ENCODE data around the gene IDI2.
"Not testable (repeated sequence)": the region's sequence is repeated elsewhere in the genome, so short reads cannot be mapped to it uniquely, and the experiment has no call there.

Gene IDI2

DNA sequence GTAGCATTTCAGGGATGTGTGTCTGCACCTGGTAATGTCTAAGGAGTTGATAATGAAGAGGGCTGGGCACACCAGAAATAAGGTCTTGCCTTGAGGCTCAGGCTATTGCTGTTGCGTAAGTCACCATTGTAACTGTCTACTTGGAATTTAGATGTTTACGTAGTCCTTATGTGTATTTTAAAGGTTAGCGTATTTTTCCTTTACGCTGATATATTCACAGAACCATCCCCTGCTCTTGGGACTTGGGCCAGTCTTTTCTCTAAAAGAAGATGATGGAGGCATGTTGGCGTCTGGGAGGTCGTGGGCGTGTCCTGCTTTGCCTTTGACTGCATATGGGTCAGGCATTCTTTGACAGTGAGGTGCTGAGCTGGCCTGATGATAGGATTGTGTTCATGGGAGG, 45.3 kb upstream of the IDI2 start:
- no peak for TF ChIP-seq EZH2 (IDR thresholded peaks at IDR 0.05; ENCODE audit: borderline replicate concordance, low read length)
- TF ChIP-seq, protein P1, sequence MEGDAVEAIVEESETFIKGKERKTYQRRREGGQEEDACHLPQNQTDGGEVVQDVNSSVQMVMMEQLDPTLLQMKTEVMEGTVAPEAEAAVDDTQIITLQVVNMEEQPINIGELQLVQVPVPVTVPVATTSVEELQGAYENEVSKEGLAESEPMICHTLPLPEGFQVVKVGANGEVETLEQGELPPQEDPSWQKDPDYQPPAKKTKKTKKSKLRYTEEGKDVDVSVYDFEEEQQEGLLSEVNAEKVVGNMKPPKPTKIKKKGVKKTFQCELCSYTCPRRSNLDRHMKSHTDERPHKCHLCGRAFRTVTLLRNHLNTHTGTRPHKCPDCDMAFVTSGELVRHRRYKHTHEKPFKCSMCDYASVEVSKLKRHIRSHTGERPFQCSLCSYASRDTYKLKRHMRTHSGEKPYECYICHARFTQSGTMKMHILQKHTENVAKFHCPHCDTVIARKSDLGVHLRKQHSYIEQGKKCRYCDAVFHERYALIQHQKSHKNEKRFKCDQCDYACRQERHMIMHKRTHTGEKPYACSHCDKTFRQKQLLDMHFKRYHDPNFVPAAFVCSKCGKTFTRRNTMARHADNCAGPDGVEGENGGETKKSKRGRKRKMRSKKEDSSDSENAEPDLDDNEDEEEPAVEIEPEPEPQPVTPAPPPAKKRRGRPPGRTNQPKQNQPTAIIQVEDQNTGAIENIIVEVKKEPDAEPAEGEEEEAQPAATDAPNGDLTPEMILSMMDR (IDR thresholded peaks at IDR 0.05; ENCODE audit: low read length), result no peak
- no peaks in the 10 kb centered on the region for H3K9me3 ChIP-seq (ENCODE audit: low read length)
- no peak overlapping the region for H2AFZ ChIP-seq (ENCODE audit: low read length)
- H3K27ac ChIP-seq (ENCODE audit: low read depth, low read length, poor library complexity, severe bottlenecking), result no peak overlapping the region
- no peaks in the 10 kb centered on the region for H3K27me3 ChIP-seq (ENCODE audit: insufficient read depth, low read length)
- peaks cover 27% of the 10 kb centered on the region; the same call in 1 of the 2 replicates for H3K36me3 ChIP-seq (ENCODE audit: insufficient read depth, low read length)
- H3K4me2 ChIP-seq (ENCODE audit: low read length), result no peak overlapping the region
- no peaks in the 10 kb centered on the region for H3K4me1 ChIP-seq (ENCODE audit: insufficient read depth, low read length, severe bottlenecking)
- no peak overlapping the region for H3K4me3 ChIP-seq (ENCODE audit: low read depth, low read length, poor library complexity, severe bottlenecking)
- H4K20me1 ChIP-seq (ENCODE audit: insufficient read depth, low read length), result no peaks in the 10 kb centered on the region
- H3K9me2 ChIP-seq (ENCODE audit: low read depth, low read length), result no peaks in the 10 kb centered on the region
- 0 out of 2 replicates have a peak, but pooled peaks cover 4% of the 10 kb centered on the region for H3K79me2 ChIP-seq (ENCODE audit: insufficient read depth, low read length)
- H3F3A ChIP-seq (ENCODE audit: insufficient read depth, low read length), result no peaks in the 10 kb centered on the region
- H3K9ac ChIP-seq (ENCODE audit: low read length), result no peak overlapping the region

DNA sequence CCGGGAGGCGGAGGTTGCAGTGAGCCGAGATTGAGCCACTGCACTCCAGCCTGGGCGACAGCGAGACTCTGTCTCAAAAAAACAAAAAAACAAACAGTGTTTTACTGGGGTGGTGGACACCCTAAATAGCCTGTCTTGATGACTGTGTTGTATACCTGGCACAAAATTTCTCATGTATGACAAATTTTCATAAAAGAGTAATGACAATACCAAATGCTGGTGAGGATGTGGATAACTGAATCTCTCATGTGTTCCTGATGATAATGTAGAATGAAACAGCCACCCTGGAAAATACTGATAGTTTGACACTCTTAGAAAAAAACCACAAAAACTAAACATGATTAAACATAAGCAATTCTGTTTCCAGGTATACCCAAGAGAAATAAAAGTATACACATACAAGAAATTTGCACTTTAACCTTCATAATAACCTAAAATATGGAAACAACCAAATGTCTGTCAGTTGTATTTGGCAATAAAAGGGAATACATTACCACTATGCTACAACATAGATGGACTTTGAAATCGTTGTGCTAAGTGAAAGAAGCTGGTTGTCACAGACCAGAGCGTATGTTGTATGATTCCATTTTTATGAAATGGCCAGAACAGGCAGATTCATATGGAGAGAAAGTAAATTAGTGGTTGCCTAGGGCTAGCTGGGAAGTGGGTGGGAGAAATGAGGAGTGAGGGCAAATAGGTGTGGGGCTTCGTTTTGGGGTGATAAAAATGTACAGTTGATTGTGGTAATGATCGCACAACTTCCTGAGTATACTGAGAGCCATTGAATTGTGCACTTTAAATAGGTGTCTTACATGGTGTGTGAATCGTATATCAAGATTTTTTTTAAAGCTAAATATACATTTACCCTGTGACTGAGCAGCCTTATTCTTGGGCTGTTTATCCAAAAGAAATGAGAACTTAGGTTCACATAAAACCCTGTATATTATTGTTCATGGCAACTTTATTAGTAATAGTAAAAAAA, 43.0 kb upstream of the IDI2 start:
- Histone ChIP-seq H3K27ac (ENCODE audit: low read depth, low read length, poor library complexity, severe bottlenecking) (no peak overlapping the region), H3F3A (ENCODE audit: insufficient read depth, low read length) (no peaks in the 10 kb centered on the region), H2AFZ (ENCODE audit: low read length) (no peak overlapping the region), H3K9me3 (ENCODE audit: low read length) (no peaks in the 10 kb centered on the region), H4K20me1 (ENCODE audit: insufficient read depth, low read length) (no peaks in the 10 kb centered on the region), H3K9ac (ENCODE audit: low read length) (no peak overlapping the region), H3K9me2 (ENCODE audit: low read depth, low read length) (no peaks in the 10 kb centered on the region), H3K36me3 (ENCODE audit: insufficient read depth, low read length) (peaks cover 25% of the 10 kb centered on the region), H3K79me2 (ENCODE audit: insufficient read depth, low read length) (0 out of 2 replicates have a peak, but pooled peaks cover 4% of the 10 kb centered on the region), H3K27me3 (ENCODE audit: insufficient read depth, low read length) (no peaks in the 10 kb centered on the region), H3K4me3 (ENCODE audit: low read depth, low read length, poor library complexity, severe bottlenecking) (no peak overlapping the region), H3K4me2 (ENCODE audit: low read length) (no peak overlapping the region), H3K4me1 (ENCODE audit: insufficient read depth, low read length, severe bottlenecking) (no peaks in the 10 kb centered on the region)
- no peak for TF ChIP-seq EZH2 (IDR thresholded peaks at IDR 0.05; ENCODE audit: borderline replicate concordance, low read length)
- TF ChIP-seq, protein P1 (IDR thresholded peaks at IDR 0.05; ENCODE audit: low read length), result no peak

DNA sequence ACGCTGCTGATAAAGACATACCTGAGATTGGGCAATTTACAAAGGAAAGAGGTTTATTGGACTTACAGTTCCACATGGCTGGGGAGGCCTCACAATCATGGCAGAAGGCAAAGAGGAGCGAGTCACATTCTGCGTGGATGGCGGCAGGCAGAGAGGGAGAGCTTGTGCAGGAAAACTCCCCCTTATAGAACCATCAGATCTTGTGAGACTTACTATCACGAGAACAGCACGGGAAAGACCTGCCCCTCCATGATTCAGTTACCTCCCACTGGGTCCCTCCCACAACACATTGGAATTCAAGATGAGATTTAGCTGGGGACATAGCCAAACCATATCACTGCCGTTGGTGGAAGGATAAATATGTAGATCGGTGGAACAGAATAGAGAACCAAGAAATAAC, 41.1 kb upstream of the IDI2 start:
- H4K20me1 ChIP-seq (ENCODE audit: insufficient read depth, low read length); H2AFZ ChIP-seq (ENCODE audit: low read length); H3K9me2 ChIP-seq (ENCODE audit: low read depth, low read length); H3K4me2 ChIP-seq (ENCODE audit: low read length); H3K4me3 ChIP-seq (ENCODE audit: low read depth, low read length, poor library complexity, severe bottlenecking); H3K9ac ChIP-seq (ENCODE audit: low read length); H3K79me2 ChIP-seq (ENCODE audit: insufficient read depth, low read length); H3F3A ChIP-seq (ENCODE audit: insufficient read depth, low read length); H3K4me1 ChIP-seq (ENCODE audit: insufficient read depth, low read length, severe bottlenecking); H3K9me3 ChIP-seq (ENCODE audit: low read length); H3K27ac ChIP-seq (ENCODE audit: low read depth, low read length, poor library complexity, severe bottlenecking); H3K27me3 ChIP-seq (ENCODE audit: insufficient read depth, low read length): not testable (repeated sequence)
- peaks cover 20% of the 10 kb centered on the region for H3K36me3 ChIP-seq (ENCODE audit: insufficient read depth, low read length)

DNA sequence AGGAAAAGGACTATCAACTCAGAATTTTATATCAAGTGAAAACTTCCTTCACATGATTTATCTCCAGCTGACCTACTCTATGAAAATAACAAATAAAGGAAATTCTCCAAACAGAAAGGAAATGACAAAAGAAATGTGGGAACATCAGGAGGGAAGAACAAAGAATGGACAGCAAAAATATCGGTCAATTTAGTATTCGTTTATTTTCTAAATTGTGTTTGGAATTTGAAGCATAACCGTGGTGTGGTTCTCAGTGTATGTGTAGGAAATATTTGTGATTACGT, 39.2 kb upstream of the IDI2 start:
- Histone ChIP-seq H3K27me3 (ENCODE audit: insufficient read depth, low read length) (no peaks in the 10 kb centered on the region), H3K9me3 (ENCODE audit: low read length) (no peaks in the 10 kb centered on the region), H3F3A (ENCODE audit: insufficient read depth, low read length) (no peaks in the 10 kb centered on the region), H3K36me3 (ENCODE audit: insufficient read depth, low read length) (peaks cover 30% of the 10 kb centered on the region), H4K20me1 (ENCODE audit: insufficient read depth, low read length) (no peaks in the 10 kb centered on the region), H3K9ac (ENCODE audit: low read length) (no peak overlapping the region), H2AFZ (ENCODE audit: low read length) (no peak overlapping the region), H3K4me2 (ENCODE audit: low read length) (no peak overlapping the region), H3K27ac (ENCODE audit: low read depth, low read length, poor library complexity, severe bottlenecking) (no peak overlapping the region), H3K9me2 (ENCODE audit: low read depth, low read length) (no peaks in the 10 kb centered on the region), H3K4me1 (ENCODE audit: insufficient read depth, low read length, severe bottlenecking) (peaks cover 17% of the 10 kb centered on the region), H3K79me2 (ENCODE audit: insufficient read depth, low read length) (peaks cover 26% of the 10 kb centered on the region), H3K4me3 (ENCODE audit: low read depth, low read length, poor library complexity, severe bottlenecking) (no peak overlapping the region)
- TF ChIP-seq EZH2 (IDR thresholded peaks at IDR 0.05; ENCODE audit: borderline replicate concordance, low read length), result no peak
- TF ChIP-seq, protein P1 (IDR thresholded peaks at IDR 0.05; ENCODE audit: low read length), result no peak
